ENCODE measurements around the gene PNO1.

PNO1 gene

GRCh38 chr2:68222287-68222686, 64.6 kb downstream of the PNO1 start:
- no peak overlapping the region for H2AFZ ChIP-seq (ENCODE audit: low read length, unreplicated experiment)
- no peak overlapping the region for H3K27ac ChIP-seq (ENCODE audit: low read depth, low read length)
- peaks cover 5% of the 10 kb centered on the region for H3K36me3 ChIP-seq (ENCODE audit: insufficient read depth, low read length)
- peaks cover 99% of the 10 kb centered on the region for H3K79me2 ChIP-seq (ENCODE audit: control insufficient read depth, insufficient read depth, low read length, unreplicated experiment)
- peaks cover 37% of the 10 kb centered on the region for H3K4me1 ChIP-seq (ENCODE audit: control insufficient read depth, insufficient read depth, low read length, unreplicated experiment)
- no peak overlapping the region for H3K4me3 ChIP-seq (ENCODE audit: low read depth, low read length)
- H3K27me3 ChIP-seq (ENCODE audit: insufficient read depth, low read length) = no peaks in the 10 kb centered on the region

GRCh38 chr2:68223419-68223818, 65.7 kb downstream of the PNO1 start:
- no peak overlapping the region for H3K27ac ChIP-seq (ENCODE audit: low read depth, low read length)
- no peak overlapping the region for H3K4me3 ChIP-seq (ENCODE audit: low read depth, low read length)
- no peak overlapping the region for H2AFZ ChIP-seq (ENCODE audit: low read length, unreplicated experiment)
- H3K79me2 ChIP-seq (ENCODE audit: control insufficient read depth, insufficient read depth, low read length, unreplicated experiment) = peaks cover 99% of the 10 kb centered on the region
- H3K27me3 ChIP-seq (ENCODE audit: insufficient read depth, low read length) = no peaks in the 10 kb centered on the region
- peaks cover 5% of the 10 kb centered on the region for H3K36me3 ChIP-seq (ENCODE audit: insufficient read depth, low read length)
- peaks cover 31% of the 10 kb centered on the region for H3K4me1 ChIP-seq (ENCODE audit: control insufficient read depth, insufficient read depth, low read length, unreplicated experiment)

GRCh38 chr2:68225119-68225632, 67.5 kb downstream of the PNO1 start:
- Histone ChIP-seq H3K4me3 (ENCODE audit: low read depth, low read length) (peak overlapping the region; percentile 37; the same call in 1 of the 2 replicates), H3K4me1 (ENCODE audit: control insufficient read depth, insufficient read depth, low read length, unreplicated experiment) (peaks cover 23% of the 10 kb centered on the region), H3K36me3 (ENCODE audit: insufficient read depth, low read length) (peaks cover 5% of the 10 kb centered on the region), H3K27me3 (ENCODE audit: insufficient read depth, low read length) (no peaks in the 10 kb centered on the region), H2AFZ (ENCODE audit: low read length, unreplicated experiment) (no peak overlapping the region), H3K27ac (ENCODE audit: low read depth, low read length) (peak overlapping the region; percentile 0; the same call in 1 of the 2 replicates), H3K79me2 (ENCODE audit: control insufficient read depth, insufficient read depth, low read length, unreplicated experiment) (peaks cover 99% of the 10 kb centered on the region)

Measured in ACC112 (cell line).